ENCODE results near the gene CMC2. TPM values are rescaled to one million over a fixed set of nuclear protein-coding genes. Genes with fewer than 3 reads are reported as not detected.
A peak's percentile ranks its signal among the peaks of the same experiment; 100 is the strongest.

The CMC2 gene
- 110 TPM for polyA plus RNA-seq (2012; ENCODE audit: low read depth, missing spikeins)

DNA sequence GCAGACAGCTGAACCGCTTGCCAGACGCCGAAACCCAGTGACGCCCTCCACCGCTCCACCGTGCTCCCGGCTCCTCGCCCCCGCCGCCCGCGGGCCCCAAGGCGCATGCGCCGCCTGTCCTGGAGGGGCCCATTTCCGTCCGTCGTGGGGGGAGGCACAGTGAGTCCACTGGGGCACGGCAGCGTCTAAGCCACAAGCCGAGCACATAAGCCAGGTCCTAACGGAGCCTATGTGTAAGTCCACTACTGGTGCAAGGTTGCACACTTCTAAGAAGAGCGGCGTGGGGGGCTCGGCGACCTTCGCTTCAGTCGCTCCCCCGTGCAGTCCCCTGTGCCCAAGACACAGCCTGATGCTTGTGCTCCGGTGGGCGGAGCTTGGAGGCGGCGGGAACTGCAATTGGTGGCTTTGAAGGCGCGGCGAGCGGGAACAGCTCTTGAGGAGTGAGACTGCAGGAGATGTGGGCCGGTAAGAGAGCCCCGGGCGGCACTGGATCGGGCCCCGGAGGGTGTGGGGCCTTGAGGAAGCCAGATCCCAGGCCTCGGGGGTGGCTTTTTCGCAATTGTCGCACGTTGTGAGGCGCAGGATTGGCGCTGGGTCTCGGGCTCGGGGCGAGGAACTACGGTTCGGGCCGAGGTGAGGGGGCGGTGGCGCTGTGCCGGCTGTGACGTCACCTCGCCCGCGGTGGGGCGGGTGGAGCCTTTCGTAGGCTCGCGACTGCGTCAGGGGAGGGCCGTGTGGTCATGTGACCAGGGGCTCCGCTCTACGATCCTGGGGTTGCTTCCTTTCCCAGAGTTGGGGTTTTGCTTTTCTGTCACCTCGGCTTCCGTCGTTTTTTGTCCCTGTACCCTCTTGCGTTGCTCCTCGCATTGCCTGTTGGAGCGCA is at the start of gene CMC2, which contains the start of gene CENPN:
Gene CMC2 (minus strand): TSS at position 73 of the 883 bp plus-strand sequence. CDS start 9,491 bp downstream, outside the sequence.
Gene CENPN (plus strand): TSS at position 402 of the 883 bp plus-strand sequence. CDS start 4,726 bp downstream, outside the sequence.
- peak; percentile 97 for FAIRE-seq
- peak; percentile 77 for DNase-seq (ENCODE audit: insufficient read length, low spot score)
- TF ChIP-seq POLR2A (IDR thresholded peaks at IDR 0.05; ENCODE audit: low read depth, low read length), result peak; percentile 81
- peak; percentile 78 for TF ChIP-seq TAF1 (IDR thresholded peaks at IDR 0.05; ENCODE audit: low read depth, low read length)
- peak; percentile 12; the same call in 1 of the 2 replicates for TF ChIP-seq POU2F2 (IDR thresholded peaks at IDR 0.05; ENCODE audit: low read depth, low read length)
- TF ChIP-seq SPI1 (IDR thresholded peaks at IDR 0.05; ENCODE audit: low read depth, low read length), result no peak
- TF ChIP-seq PAX5 (IDR thresholded peaks at IDR 0.05; ENCODE audit: insufficient read depth, low read length, severe bottlenecking), result peak; percentile 21
- peak; percentile 80 for TF ChIP-seq POLR2AphosphoS5 (IDR thresholded peaks at IDR 0.05; ENCODE audit: low read depth, low read length)

DNA sequence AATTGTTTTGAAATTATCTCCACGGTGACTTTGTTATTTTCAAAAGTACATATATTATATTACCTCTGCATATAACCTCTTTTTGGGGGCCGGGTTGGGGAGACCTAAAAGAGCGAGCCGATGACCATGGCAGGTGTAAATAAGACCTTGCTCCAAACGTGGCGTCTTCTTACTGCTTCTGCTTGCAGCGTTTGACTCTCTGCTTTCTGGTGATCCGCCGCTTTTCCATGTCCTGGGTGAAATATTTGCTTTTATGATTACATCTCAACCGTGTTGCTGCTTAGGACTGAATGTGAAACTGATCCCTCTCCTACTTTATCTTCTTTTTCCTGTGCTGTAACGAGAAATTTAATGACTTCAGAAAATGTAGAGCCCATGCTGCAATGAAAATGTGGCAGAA is 47.1 kb upstream of the CMC2 start:
- FAIRE-seq, result no peak
- no peak for DNase-seq (ENCODE audit: insufficient read length, low spot score)
- no peak for TF ChIP-seq POLR2AphosphoS5 (IDR thresholded peaks at IDR 0.05; ENCODE audit: low read depth, low read length)
- no peak for TF ChIP-seq PAX5 (IDR thresholded peaks at IDR 0.05; ENCODE audit: insufficient read depth, low read length, severe bottlenecking)
- no peak for TF ChIP-seq POU2F2 (IDR thresholded peaks at IDR 0.05; ENCODE audit: low read depth, low read length)
- no peak for TF ChIP-seq POLR2A (IDR thresholded peaks at IDR 0.05; ENCODE audit: low read depth, low read length)
- no peak for TF ChIP-seq SPI1 (IDR thresholded peaks at IDR 0.05; ENCODE audit: low read depth, low read length)
- TF ChIP-seq TAF1 (IDR thresholded peaks at IDR 0.05; ENCODE audit: low read depth, low read length), result no peak

DNA sequence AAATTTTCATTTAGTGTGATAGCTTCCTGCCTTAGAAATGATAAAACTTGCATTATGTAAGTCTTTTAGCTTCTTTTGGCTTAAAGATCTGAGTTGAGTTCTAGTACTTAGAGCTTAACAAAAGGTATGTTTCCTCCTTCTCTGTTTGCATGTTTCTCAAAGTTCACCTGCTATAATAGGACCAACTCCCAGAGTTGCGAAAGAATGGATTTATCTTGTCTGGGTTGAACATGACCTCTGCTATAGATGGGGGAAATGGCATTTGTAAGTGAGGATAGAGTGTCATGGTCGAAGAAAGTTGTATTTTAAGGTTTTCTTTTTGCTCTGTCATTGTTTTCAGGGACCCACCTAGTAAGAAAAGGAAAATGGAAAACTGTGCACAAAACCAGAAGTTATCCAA is 36.1 kb upstream of the CMC2 start:
- FAIRE-seq (no peak), DNase-seq (ENCODE audit: insufficient read length, low spot score) (no peak)
- TF ChIP-seq POU2F2 (IDR thresholded peaks at IDR 0.05; ENCODE audit: low read depth, low read length) (no peak), TAF1 (IDR thresholded peaks at IDR 0.05; ENCODE audit: low read depth, low read length) (no peak), POLR2A (IDR thresholded peaks at IDR 0.05; ENCODE audit: low read depth, low read length) (no peak), PAX5 (IDR thresholded peaks at IDR 0.05; ENCODE audit: insufficient read depth, low read length, severe bottlenecking) (no peak), POLR2AphosphoS5 (IDR thresholded peaks at IDR 0.05; ENCODE audit: low read depth, low read length) (no peak), SPI1 (IDR thresholded peaks at IDR 0.05; ENCODE audit: low read depth, low read length) (no peak)

DNA sequence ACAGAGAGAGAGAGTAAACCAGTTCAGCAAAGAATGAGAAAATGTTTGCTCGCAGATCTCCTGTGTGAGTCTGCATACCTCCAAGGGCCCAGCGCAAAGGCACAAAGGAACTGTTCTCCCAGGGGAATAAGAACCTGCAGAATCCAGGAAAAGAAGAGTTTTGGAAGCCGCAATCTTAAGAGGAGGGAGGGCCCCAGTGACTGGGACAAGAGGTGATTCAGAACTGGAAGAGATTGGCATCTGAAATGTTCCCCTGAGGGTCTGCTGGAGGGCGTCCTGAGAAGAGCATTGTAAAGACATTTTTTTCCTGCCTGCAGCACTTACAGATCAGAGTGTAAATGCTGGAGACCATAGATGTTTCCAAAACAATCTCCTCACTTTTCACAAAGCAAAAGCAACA is 35.0 kb upstream of the CMC2 start:
- TF ChIP-seq POU2F2 (IDR thresholded peaks at IDR 0.05; ENCODE audit: low read depth, low read length) (no peak), POLR2A (IDR thresholded peaks at IDR 0.05; ENCODE audit: low read depth, low read length) (no peak), SPI1 (IDR thresholded peaks at IDR 0.05; ENCODE audit: low read depth, low read length) (no peak), POLR2AphosphoS5 (IDR thresholded peaks at IDR 0.05; ENCODE audit: low read depth, low read length) (no peak), TAF1 (IDR thresholded peaks at IDR 0.05; ENCODE audit: low read depth, low read length) (no peak), PAX5 (IDR thresholded peaks at IDR 0.05; ENCODE audit: insufficient read depth, low read length, severe bottlenecking) (no peak)
- DNase-seq (ENCODE audit: insufficient read length, low spot score), result no peak
- no peak for FAIRE-seq

DNA sequence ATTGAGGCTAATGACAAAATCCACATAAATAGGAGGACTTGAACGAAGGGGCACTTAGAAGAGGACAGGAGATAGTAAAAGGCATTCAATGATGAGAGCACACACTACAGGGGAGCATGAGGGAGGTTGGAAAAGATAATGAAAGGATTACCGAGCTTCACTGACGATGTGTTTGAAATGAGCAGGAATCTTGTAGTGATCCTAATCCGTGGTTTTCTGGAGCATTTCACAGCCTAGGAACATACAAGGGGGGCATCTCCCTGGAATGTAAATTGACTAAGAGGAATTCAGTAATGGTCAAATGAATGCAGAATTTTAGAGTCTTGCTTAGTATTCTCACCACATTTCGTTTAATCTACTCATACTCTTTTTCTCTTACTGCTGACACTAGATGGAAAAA is 34.2 kb upstream of the CMC2 start:
- no peak for FAIRE-seq

DNA sequence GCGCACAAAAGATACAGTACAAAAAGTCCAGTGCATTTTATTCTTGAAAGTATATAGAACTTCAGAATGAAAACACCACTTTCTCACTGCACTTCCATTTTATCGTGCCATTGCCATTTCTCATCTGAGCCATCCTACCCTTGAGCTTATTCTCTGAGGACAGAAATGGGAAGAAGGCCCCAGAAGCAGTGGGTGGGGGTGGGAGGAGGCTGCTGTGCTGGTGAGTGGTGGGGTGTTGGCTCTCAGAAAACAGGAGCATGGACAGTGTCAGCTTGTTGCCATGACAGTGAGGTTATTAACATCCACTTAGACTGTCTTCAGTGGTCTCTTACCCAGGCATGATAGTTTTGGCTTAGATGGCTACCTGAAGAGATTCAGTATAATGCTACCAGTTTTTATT is 33.4 kb upstream of the CMC2 start:
- DNase-seq (ENCODE audit: insufficient read length, low spot score), result no peak

More for the DNA sequence above, 34.2 kb upstream of the CMC2 start:
- no peak for DNase-seq (ENCODE audit: insufficient read length, low spot score)
- TF ChIP-seq SPI1 (IDR thresholded peaks at IDR 0.05; ENCODE audit: low read depth, low read length) (no peak), POU2F2 (IDR thresholded peaks at IDR 0.05; ENCODE audit: low read depth, low read length) (no peak), POLR2AphosphoS5 (IDR thresholded peaks at IDR 0.05; ENCODE audit: low read depth, low read length) (no peak), PAX5 (IDR thresholded peaks at IDR 0.05; ENCODE audit: insufficient read depth, low read length, severe bottlenecking) (no peak), TAF1 (IDR thresholded peaks at IDR 0.05; ENCODE audit: low read depth, low read length) (no peak), POLR2A (IDR thresholded peaks at IDR 0.05; ENCODE audit: low read depth, low read length) (no peak)

DNA sequence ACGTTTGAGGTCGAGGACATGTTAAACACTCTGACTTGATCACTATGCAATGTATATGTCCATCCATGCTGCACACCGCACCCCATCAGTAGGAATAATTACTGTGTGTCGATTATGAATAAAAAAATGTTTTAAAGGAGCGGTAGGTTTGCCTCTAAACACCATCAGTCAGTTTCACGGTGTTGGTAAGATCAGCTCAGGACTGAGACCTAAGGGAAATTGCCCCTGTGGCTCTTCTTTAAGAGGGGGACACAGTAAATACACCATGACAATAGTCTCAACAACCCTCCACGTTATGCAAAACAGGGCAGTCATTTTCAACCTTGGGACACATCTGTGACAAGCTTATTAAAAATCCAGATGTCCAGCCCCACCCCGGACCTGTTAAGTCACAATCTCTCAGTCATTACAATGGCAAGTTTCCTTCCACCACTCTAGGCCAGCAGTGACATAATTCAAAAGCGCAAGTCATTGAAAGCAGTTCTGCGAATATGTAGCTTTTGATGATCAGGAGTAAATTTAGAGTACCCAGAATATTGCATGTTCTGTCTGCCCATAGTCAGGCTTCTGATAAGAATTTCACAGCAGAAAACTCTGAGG is 30.2 kb upstream of the CMC2 start:
- FAIRE-seq (no peak), DNase-seq (ENCODE audit: insufficient read length, low spot score) (no peak)
- TF ChIP-seq POU2F2 (IDR thresholded peaks at IDR 0.05; ENCODE audit: low read depth, low read length) (no peak), POLR2A (IDR thresholded peaks at IDR 0.05; ENCODE audit: low read depth, low read length) (no peak), TAF1 (IDR thresholded peaks at IDR 0.05; ENCODE audit: low read depth, low read length) (no peak), POLR2AphosphoS5 (IDR thresholded peaks at IDR 0.05; ENCODE audit: low read depth, low read length) (no peak), SPI1 (IDR thresholded peaks at IDR 0.05; ENCODE audit: low read depth, low read length) (no peak), PAX5 (IDR thresholded peaks at IDR 0.05; ENCODE audit: insufficient read depth, low read length, severe bottlenecking) (no peak)

More for the DNA sequence above, 33.4 kb upstream of the CMC2 start:
- TF ChIP-seq TAF1 (IDR thresholded peaks at IDR 0.05; ENCODE audit: low read depth, low read length) (no peak), SPI1 (IDR thresholded peaks at IDR 0.05; ENCODE audit: low read depth, low read length) (no peak), POLR2A (IDR thresholded peaks at IDR 0.05; ENCODE audit: low read depth, low read length) (no peak), POU2F2 (IDR thresholded peaks at IDR 0.05; ENCODE audit: low read depth, low read length) (no peak), POLR2AphosphoS5 (IDR thresholded peaks at IDR 0.05; ENCODE audit: low read depth, low read length) (no peak), PAX5 (IDR thresholded peaks at IDR 0.05; ENCODE audit: insufficient read depth, low read length, severe bottlenecking) (no peak)
- no peak for FAIRE-seq

DNA sequence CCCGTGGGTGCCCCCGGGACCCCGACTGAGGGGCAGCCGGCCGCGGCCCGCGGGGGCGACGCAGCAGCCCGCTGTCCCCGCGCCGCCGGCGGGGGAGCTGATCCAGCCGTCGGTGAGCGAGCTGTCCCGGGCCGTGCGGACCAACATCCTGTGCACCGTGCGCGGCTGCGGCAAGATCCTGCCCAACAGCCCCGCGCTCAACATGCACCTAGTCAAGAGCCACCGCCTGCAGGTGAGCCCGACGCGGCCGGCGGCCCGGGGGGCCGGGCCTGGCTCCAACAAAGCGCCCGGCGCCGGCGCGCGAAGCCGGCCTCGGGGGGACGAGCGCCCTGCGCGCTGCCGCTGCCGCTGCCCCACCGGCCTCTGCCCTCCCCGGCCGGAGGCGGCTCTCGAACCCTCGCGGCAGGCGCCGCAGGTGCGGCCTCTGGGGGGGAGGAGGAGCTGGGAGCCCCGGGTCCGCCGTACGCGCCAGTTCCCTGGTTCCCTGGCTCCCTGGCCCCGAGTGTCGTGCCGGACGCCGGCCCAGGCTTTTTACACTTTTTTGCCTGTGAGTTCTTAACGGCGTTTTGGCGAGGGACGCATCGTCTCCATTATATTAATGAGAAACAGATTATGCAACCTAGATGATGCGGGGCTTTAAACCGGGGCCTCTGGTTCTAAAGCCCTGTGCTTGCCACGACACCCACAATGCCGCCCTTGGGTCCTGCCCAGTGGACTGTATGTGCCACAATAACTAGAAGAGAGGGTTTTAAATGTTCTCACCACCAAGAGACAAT is 29.5 kb upstream of the CMC2 start:
- DNase-seq (ENCODE audit: insufficient read length, low spot score) (peak; percentile 52), FAIRE-seq (peak; percentile 41)
- TF ChIP-seq TAF1 (IDR thresholded peaks at IDR 0.05; ENCODE audit: low read depth, low read length) (no peak), POLR2AphosphoS5 (IDR thresholded peaks at IDR 0.05; ENCODE audit: low read depth, low read length) (no peak), SPI1 (IDR thresholded peaks at IDR 0.05; ENCODE audit: low read depth, low read length) (no peak), POLR2A (IDR thresholded peaks at IDR 0.05; ENCODE audit: low read depth, low read length) (no peak), PAX5 (IDR thresholded peaks at IDR 0.05; ENCODE audit: insufficient read depth, low read length, severe bottlenecking) (no peak), POU2F2 (IDR thresholded peaks at IDR 0.05; ENCODE audit: low read depth, low read length) (no peak)

All from GM12891 (cell line).